GM19099 (cell line): ENCODE results near the gene C1orf210.

ENCODE experiments used
- POLR2A ChIP-seq: IDR thresholded peaks from 3 replicates; pipeline ENCODE4 v1.6.1; 2011; ENCODE audit warnings: low read depth; ENCODE audit not compliant: insufficient read length; ENCODE audit errors: extremely low read depth

C1orf210 gene

GRCh38 chr1:43285269-43285990 lies at the start of gene C1orf210:
Gene C1orf210, minus strand, starts transcription at chr1:43285581. Its CDS starts 2,311 bp downstream, at chr1:43283270.
- no peak for TF ChIP-seq POLR2A

- no peak for TF ChIP-seq POLR2A
These were observed 49.2 kb upstream of the C1orf210 start for GRCh38 chr1:43334453-43335205.

- no peak for TF ChIP-seq POLR2A
These were observed 46.3 kb upstream of the C1orf210 start for GRCh38 chr1:43331688-43332087.

GRCh38 chr1:43329995-43330751 lies 44.8 kb upstream of the C1orf210 start:
- no peak for TF ChIP-seq POLR2A

- no peak for TF ChIP-seq POLR2A
These were observed 42.3 kb upstream of the C1orf210 start for GRCh38 chr1:43327549-43328292.

GRCh38 chr1:43325381-43325780 lies 40.0 kb upstream of the C1orf210 start:
- TF ChIP-seq POLR2A: no peak

- no peak for TF ChIP-seq POLR2A
These were observed 39.4 kb upstream of the C1orf210 start for GRCh38 chr1:43324810-43325209.

- TF ChIP-seq POLR2A: no peak
These were observed 37.1 kb upstream of the C1orf210 start for GRCh38 chr1:43322506-43322905.

GRCh38 chr1:43321331-43321891 lies 36.0 kb upstream of the C1orf210 start:
- TF ChIP-seq POLR2A: no peak

GRCh38 chr1:43319766-43320165 lies 34.4 kb upstream of the C1orf210 start:
- no peak for TF ChIP-seq POLR2A

- no peak for TF ChIP-seq POLR2A
These were observed 33.9 kb upstream of the C1orf210 start for GRCh38 chr1:43319288-43319687.

GRCh38 chr1:43318831-43319230 lies 33.5 kb upstream of the C1orf210 start:
- no peak for TF ChIP-seq POLR2A

GRCh38 chr1:43317817-43318471 lies 32.6 kb upstream of the C1orf210 start:
- no peak for TF ChIP-seq POLR2A
